Activated naive CD4-positive, alpha-beta T cell (primary cell): ENCODE data around the gene C3orf18.
"Not testable (repeated sequence)": the region's sequence is repeated elsewhere in the genome, so short reads cannot be mapped to it uniquely, and the experiment has no call there.

Source experiments
- DNase-seq, 4 experiments: peaks; one replicate each; lab custom pipeline; 2025; lab: John Stamatoyannopoulos, UW

C3orf18 gene

GRCh38 chr3:50523279-50523811 lies 44.2 kb downstream of the C3orf18 start:
- no peak for DNase-seq

DNA sequence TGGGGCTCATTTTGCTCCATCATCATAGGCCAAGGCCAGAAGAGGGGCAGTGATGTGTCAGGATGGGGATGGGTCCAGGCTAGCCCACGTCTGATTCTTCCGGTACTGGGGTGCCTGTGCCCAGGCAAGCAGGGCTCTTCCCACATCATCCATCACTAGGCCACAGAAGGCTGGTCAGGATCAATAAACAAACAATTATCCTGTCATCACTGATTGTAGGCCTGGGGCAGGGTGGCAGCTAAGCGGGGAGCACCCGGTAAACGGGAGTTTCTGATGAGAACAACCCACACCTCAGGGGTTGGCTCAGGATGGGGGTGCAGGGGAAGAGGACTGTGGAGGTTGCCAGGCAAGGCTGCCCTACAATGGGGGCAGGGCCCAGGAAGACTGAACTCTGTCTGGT lies 46.0 kb downstream of the C3orf18 start:
- no peak for DNase-seq

GRCh38 chr3:50520849-50521248 lies 46.7 kb downstream of the C3orf18 start:
- no peak for DNase-seq

DNA sequence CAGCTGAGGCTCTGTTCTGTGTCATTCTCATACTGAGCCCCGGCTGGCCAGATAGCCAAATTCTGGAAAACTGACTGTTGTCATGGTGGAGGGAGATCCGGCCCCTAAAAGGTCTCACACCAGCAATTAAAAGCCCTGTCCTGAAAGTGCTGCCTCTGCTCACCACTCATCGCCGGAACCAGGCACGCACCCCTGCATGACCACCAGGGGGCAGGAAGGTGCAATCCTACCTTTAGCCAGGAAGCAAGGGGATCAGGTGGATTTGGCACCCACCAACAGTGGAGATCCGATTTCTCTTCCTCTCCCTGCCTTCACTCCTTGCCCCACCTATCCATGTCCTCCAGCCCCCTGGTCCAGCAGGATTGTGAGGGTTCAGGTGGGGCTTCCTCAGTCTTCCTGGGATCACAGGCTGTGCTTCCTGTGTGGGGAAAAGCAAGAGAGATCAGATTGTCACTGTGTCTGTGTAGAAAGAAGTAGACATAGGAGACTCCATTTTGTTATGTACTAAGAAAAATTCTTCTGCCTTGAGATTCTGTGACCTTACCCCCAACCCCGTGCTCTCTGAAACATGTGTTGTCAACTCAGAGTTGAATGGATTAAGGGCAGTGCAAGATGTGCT lies 48.0 kb downstream of the C3orf18 start:
- peak; percentile 34 to 60 (median 55) for DNase-seq

- no peak for DNase-seq
Observed at GRCh38 chr3:50518436-50518835, 49.1 kb downstream of the C3orf18 start.

- DNase-seq, result no peak
Observed at GRCh38 chr3:50517721-50518206, 49.8 kb downstream of the C3orf18 start.

DNA sequence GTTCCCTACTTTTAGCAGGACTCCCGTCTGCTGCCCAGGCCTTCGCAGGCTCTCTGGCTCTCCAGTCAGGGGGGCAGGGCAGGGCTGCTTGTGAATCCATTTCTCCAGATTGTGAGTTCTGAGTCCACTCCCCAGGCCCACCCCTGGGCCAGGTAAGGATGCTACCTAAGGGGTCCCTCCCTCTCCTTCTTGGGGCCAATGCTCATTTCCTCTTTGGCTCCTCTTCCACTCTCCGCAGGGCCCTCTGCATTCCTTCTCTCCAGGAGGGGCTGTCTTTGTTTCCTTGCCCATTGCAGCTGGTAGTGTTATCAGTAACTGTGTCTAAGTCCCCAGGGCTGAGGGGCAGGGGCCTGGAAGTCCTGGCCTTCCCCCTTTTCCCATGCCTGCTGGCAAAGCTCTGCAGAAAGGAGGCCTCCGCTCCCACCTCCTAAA lies 51.1 kb downstream of the C3orf18 start:
- DNase-seq, result no peak

DNA sequence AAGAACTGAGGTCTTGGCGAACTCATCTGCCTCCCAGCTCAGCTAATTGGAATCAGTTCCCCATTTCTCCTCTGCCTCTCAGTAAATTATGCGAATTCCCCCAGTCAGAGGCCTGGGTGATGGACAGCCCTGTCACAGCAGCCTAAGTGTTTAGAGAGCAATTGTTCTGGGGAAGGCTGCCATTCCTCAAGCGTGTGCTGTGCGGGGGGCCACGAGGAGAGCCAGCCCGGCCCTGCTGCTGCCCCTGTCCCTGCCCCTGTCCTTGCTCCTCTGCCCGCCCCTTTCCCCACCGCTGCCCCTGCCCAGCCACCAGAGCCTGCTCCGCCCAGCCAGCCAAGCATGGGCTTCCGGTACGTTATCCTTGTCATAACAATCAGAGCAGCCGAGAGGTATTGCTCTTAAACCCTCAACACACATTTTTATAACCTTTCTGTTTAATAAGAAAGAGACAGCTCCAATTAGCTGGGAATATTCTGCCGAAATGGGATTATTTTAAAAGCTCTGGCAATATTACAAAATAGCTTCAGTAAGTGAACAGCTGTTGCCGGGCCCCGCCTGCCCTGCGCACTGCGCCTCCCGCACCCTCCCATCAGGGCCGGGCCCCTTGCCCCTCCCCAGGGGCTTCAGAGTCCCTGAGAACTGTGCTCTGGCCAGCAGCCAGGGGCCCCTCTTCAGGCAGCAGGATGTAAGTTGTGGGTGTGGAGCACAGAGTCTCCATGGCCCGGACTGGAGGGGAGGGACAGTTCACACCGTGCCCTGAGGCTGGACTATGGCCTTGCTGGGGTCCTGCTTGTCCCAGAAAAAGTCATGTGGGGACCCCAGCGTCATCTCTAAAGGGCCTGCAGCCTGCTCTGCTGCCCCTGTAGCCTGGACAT lies 51.7 kb downstream of the C3orf18 start:
- no peak for DNase-seq

- DNase-seq, result not testable (repeated sequence)
Observed at GRCh38 chr3:50512908-50513307, 54.6 kb downstream of the C3orf18 start.

DNA sequence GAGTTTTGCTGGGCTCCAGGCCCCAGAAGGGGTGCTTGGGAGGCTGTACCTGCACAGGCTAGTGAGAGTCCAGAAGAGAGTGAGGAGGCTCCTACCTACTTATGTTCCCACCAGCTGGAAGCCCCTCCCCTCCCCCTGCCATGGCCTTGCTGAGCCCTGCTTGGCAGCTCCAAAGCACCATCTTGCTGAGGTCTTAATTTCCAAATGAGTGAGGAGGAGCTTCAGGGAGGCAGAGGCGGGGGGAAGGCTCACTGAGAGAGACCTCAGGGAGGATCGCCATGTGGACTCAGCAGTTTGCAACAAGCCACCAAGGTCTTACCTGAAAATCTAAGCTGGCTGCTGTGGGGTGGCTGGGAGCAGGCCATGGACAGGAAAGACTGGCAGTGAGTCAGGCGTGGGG lies 55.4 kb downstream of the C3orf18 start:
- DNase-seq, result no peak

- DNase-seq, result no peak
Observed at GRCh38 chr3:50510325-50510724, 57.2 kb downstream of the C3orf18 start.

- DNase-seq, result no peak
Observed at GRCh38 chr3:50509715-50510114, 57.8 kb downstream of the C3orf18 start.

DNA sequence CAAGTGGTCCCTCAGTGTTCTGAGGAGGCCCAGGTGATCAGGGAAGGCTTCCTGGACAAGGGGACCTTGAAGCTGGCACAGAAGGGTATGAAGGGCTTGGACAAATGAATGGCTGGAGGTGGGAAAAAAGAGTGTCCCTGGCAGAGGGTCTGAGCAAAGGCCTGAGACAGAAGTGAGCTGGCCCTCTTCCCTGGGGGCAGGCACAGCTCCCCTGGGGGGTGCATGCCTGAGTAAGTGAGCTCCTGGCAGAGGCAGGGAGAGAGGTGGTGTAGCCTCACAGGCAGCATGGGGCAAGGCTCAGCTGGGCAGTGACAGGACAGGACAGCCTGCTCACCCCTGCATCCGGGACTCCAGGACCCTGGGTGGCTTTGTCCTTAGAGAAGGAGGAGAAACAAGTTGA lies 58.7 kb downstream of the C3orf18 start:
- DNase-seq, result no peak
